HFF-Myc (cell line): Measurements from ENCODE around the gene UGT1A4.
"Not testable (repeated sequence)": the region's sequence is repeated elsewhere in the genome, so short reads cannot be mapped to it uniquely, and the experiment has no call there.

Experiments used
- DNase-seq: peaks from one replicate; pipeline ENCODE4 v3.0.0-alpha.2; 2011; ENCODE audit warnings: low read depth; ENCODE audit errors: extremely low read depth
- H3K4me3 ChIP-seq: replicated peaks from 2 replicates; pipeline ENCODE4 v1.5.1; 2011; ENCODE audit warnings: low read depth, mild to moderate bottlenecking, control low read depth, low read length
- CTCF ChIP-seq: IDR thresholded peaks from 2 replicates; pipeline ENCODE4 v1.5.1; 2012; ENCODE audit warnings: mild to moderate bottlenecking, low read depth, low read length, control low read depth; ENCODE audit errors: missing control alignments

Gene UGT1A4

DNA sequence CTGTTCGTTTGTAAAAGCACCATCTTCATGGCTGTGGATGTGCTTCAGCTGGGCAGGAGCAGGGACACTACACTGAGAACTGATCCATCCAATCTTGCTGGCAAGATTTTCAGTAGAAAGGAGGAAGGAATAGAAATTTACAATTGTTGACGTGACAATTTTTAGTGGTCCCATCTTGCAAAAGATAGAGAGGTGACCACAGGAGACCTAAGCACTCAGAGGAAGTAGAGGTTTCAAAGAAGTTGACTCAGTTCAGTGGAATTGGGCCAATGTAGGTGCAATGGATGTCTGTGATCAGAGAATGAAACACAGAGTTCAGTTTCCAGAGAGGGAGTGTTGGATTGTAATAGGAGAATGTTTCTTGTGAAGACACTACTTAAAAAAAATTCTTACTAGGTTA lies 4.4 kb upstream of the UGT1A4 start:
- H3K4me3 ChIP-seq, result no peak overlapping the region

GRCh38 chr2:233728723-233729301 lies 10.3 kb downstream of the UGT1A4 start, which contains the start of gene UGT1A3:
UGT1A3 (plus strand) TSS chr2:233729042; CDS start chr2:233729127, 85 bp downstream.
- TF ChIP-seq CTCF, result no peak
- H3K4me3 ChIP-seq, result no peak within 1 kb of the TSS
- no peak for DNase-seq

More for the DNA sequence above, 4.4 kb upstream of the UGT1A4 start:
- DNase-seq, result no peak
- no peak for TF ChIP-seq CTCF

GRCh38 chr2:233736868-233737653 lies 18.5 kb downstream of the UGT1A4 start:
- not testable (repeated sequence) for DNase-seq, H3K4me3 ChIP-seq

GRCh38 chr2:233740870-233741269 lies 22.3 kb downstream of the UGT1A4 start:
- TF ChIP-seq CTCF, result no peak
- no peak for DNase-seq

DNA sequence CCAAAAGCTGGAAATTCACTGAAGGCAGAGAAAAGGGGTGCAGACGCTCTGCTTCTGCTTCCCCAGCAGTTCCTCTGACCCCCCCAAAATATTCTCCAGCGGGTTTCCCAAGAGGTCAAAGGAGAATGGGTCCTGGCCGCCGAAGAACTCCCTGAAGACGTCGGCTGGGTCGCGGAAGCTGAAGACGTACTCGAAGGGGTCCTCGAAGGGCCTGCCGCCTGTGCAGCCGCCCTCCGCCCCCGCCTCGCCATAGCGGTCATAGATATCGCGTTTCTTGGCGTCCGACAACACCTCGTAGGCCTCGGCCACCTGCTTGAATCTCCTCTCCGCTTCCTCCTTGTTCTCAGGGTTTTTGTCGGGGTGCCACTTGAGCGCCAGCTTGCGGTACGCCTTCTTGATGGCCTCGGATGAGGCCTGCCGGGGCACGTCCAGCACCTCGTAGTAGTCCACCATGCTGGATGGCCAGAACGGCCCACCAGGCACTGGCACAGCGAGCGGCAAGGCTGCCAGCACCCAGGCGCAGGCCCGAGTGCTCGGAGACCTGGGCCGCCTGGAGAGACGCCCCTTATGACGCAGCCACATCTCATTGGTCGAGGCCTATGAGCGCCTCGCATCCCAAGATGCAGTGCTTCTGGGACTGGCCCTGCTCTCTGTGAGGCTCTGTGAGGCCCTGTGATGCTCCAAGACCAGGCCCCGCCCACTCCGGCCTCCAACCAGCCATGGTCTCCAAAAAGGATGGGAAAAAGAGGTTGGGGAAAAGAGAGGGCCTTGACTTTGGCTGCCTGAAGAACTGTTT lies 25.1 kb downstream of the UGT1A4 start:
- no peak for DNase-seq
- no peak overlapping the region for H3K4me3 ChIP-seq
- no peak for TF ChIP-seq CTCF

More at GRCh38 chr2:233740870-233741269, 22.3 kb downstream of the UGT1A4 start:
- H3K4me3 ChIP-seq, result no peak overlapping the region

DNA sequence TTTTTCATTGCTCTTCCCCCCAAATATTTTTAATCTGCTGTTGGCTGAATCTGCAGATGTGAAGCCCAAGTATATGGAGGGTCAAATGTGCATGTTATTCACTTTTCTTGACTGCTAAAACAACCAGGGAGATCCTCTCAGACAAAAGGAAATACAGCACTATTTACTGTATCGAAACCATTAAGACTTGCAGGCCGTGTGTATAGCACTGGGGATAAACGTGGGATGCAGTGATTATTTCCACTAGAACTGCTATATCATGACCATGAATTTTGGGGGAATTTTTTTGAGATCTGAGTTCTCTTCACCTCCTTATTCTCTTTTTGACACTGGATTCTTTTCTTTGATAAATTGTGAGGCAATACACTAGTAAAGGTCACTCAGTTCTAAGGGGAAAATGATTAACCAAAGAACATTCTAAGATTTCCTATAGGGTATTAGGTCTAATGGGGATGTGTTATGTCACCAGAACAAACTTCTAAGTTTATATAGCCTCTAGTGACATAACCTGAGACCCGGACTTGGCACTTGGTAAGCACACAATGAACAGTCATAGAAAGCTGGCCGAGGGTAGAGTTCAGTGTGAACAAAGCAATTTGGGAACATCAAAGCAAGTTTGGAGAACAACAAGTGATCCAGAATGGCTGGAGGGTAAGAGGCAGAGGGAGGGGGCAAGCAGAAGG lies 26.7 kb downstream of the UGT1A4 start:
- H3K4me3 ChIP-seq, result no peak overlapping the region
- DNase-seq, result no peak
- TF ChIP-seq CTCF, result no peak

GRCh38 chr2:233745838-233746237 lies 27.3 kb downstream of the UGT1A4 start:
- not testable (repeated sequence) for H3K4me3 ChIP-seq, DNase-seq
